ENCODE data around the gene BRD3. TPM values are rescaled to one million over a fixed set of nuclear protein-coding genes. Genes with fewer than 3 reads are reported as not detected.

The BRD3 gene
- total and polyA plus RNA-seq, 2 of the 8 experiments (the other 6 are each of a cell fraction or from before 2014, with no cell fraction given): 31.0 to 82.7 TPM

DNA sequence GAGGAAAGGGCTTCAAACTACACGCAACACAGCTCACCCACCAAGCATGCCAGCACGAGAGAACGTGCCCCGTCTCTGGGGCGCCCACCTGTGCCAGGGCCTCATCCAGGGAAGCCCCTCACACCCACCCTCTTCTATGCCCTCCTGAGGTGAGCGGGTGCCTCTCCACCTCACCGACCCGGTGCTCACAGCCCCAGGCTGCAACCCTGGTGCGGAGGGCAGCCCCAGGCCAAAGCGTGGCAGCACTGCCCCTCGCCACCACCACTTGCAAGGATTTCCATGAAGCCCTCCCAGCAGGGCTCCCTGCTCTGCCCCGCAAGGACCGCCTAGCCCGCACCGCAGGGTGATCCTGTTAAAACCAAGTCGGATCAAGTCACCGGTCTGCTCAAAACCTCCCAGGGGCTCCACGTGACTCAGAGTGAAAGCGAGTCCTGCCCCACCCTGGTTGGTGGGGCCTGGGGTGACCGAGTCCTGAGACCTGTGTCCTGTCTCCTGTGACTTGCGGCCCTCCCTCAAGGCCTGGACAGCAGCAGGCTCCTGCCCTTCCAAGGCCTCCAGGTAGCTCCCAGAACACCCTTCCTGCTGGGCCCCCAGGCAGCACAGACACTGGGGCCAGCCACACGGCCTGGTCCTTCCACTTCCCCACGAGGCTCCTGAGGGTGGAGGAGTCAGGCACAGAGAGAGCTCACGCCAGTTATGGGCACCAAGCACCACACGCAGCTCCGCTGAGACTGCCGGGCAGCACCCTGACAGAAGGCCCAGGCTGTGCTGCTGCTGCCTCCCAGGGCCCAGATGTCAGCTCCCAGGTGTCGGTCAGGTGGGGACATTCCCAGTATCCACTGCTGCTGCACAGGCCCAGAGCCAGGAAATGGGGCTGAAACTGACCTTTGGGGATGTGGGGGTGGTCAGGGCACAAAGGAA is 12.7 kb downstream of the BRD3 start (continued):
- no peak for TF ChIP-seq ASH2L (IDR thresholded peaks at IDR 0.05; ENCODE audit: low read length)
- TF ChIP-seq SIN3A (conservative IDR thresholded peaks at IDR 0.05 in 1 of 2, IDR thresholded peaks at IDR 0.05 in 1 of 2; ENCODE audit: low read depth in 1 of 2, low read length in 2 of 2): no peak
